Brain microvascular endothelial cell (primary cell): ENCODE results near the gene TEX12.
"Not testable (repeated sequence)": the region's sequence is repeated elsewhere in the genome, so short reads cannot be mapped to it uniquely, and the experiment has no call there.

ENCODE experiments used
- DNase-seq: peaks from one replicate; pipeline ENCODE4 v3.0.0-alpha.2; 2020
- H3K27ac ChIP-seq: fragments of 250-450 bp; sonication (Bioruptor Pico); 2 replicates; pipeline ENCODE4 v1.5.1; 2020; ENCODE audit warnings: mild to moderate bottlenecking, moderate library complexity
- H3K27me3 ChIP-seq: fragments of 250-450 bp; sonication (Bioruptor Pico); replicated peaks from 2 replicates; pipeline ENCODE4 v1.5.1; 2020; ENCODE audit warnings: mild to moderate bottlenecking
- H3K36me3 ChIP-seq: fragments of 250-450 bp; sonication (Bioruptor Pico); replicated peaks from 2 replicates; pipeline ENCODE4 v1.5.1; 2020; ENCODE audit warnings: mild to moderate bottlenecking
- H3K4me3 ChIP-seq: 2 replicates; pipeline ENCODE4 v1.5.1; 2011; ENCODE audit warnings: low read depth, mild to moderate bottlenecking, control low read depth, low read length, moderate library complexity
- in situ Hi-C: cut with HindIII; loops from 2 replicates; pipeline ENCODE4 v1.10.0; 2017; ENCODE audit warnings: low sequenced_read_pairs, low pct_ligation_motif_present
- TF ChIP-seq, protein P1 (sequence below): IDR thresholded peaks from 2 replicates; pipeline ENCODE4 v1.5.1; 2011; ENCODE audit warnings: low read depth, mild to moderate bottlenecking, moderate library complexity, low read length, control low read depth, inconsistent platforms; ENCODE audit errors: missing control alignments

TEX12 gene

DNA sequence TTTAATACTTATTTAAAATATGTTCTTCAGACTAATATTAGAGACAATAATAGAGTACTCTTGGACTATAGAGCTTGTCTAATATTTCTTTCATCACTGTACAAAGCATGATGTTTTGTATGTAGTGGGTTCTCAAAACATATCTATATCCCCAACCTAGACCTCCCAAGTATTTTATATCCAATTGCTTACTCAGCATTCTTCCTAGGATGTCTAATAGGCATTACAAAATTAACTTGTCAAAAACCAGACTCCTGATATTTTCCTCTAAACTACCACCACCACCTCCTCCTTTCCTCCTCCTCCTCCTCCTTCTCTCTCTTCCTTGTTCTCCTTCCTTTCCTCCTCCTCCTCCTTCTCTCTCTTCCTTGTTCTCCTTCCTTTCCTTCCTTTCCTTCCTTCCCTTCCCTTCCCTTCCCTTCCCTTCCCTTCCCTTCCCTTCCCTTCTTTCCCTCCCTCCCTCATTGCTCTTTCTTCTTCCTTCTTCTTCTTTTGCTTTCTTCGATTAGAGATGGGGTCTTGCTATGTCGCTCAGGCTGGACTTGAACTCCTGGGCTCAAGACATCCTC, 29.4 kb downstream of the TEX12 start:
- Histone ChIP-seq H3K27me3 (no peaks in the 10 kb centered on the region), H3K27ac (no peak overlapping the region)
- TF ChIP-seq, protein P1, sequence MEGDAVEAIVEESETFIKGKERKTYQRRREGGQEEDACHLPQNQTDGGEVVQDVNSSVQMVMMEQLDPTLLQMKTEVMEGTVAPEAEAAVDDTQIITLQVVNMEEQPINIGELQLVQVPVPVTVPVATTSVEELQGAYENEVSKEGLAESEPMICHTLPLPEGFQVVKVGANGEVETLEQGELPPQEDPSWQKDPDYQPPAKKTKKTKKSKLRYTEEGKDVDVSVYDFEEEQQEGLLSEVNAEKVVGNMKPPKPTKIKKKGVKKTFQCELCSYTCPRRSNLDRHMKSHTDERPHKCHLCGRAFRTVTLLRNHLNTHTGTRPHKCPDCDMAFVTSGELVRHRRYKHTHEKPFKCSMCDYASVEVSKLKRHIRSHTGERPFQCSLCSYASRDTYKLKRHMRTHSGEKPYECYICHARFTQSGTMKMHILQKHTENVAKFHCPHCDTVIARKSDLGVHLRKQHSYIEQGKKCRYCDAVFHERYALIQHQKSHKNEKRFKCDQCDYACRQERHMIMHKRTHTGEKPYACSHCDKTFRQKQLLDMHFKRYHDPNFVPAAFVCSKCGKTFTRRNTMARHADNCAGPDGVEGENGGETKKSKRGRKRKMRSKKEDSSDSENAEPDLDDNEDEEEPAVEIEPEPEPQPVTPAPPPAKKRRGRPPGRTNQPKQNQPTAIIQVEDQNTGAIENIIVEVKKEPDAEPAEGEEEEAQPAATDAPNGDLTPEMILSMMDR, result no peak

DNA sequence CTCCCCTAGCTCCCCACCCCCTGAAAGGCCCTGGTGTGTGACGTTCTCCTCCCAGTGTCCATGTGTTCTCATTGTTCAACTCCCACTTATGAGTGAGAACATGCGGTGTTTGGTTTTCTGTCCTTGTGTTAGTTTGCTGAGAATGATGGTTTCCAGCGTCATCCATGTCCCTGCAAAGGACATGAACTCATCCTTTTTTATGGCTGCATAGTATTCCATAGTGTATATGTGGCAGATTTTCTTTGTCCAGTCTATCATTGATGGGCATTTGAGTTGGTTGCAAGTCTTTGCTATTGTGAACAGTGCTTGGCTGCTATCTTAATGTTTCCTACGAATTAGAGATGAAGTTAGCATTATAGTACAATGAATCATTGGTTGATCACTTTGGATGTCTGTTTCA, 31.9 kb downstream of the TEX12 start:
- DNase-seq, H3K4me3 ChIP-seq, in situ Hi-C loops, H3K27me3 ChIP-seq, H3K36me3 ChIP-seq, H3K27ac ChIP-seq: not testable (repeated sequence)

More for the DNA sequence above, 29.4 kb downstream of the TEX12 start:
- no peak for DNase-seq
- no peak overlapping the region for H3K4me3 ChIP-seq
- in situ Hi-C loops, result no loop called here
- no peaks in the 10 kb centered on the region for H3K36me3 ChIP-seq

DNA sequence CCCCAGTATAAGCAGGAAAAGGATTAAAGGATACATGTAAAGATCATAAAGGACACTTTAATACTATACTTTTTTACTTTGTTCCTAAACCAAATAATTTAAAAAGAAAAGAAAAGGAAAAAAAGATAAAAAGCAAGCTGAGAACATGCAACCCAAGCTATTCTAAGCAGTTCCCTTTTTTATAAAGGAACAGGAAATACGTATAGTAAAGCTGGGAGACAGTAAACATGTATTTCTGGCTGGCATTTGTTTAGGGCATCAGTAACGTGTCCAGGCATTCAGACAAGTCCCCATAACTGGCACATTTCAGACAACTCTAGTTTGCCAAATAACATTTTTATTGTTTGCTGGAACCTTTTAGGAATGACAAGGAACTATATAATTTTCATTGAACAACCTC, 33.1 kb downstream of the TEX12 start:
- no peak for DNase-seq
- Histone ChIP-seq H3K27me3 (no peaks in the 10 kb centered on the region), H3K36me3 (no peaks in the 10 kb centered on the region), H3K4me3 (no peak overlapping the region), H3K27ac (no peak overlapping the region)
- TF ChIP-seq, protein P1, result no peak
- in situ Hi-C loops, result no loop called here

DNA sequence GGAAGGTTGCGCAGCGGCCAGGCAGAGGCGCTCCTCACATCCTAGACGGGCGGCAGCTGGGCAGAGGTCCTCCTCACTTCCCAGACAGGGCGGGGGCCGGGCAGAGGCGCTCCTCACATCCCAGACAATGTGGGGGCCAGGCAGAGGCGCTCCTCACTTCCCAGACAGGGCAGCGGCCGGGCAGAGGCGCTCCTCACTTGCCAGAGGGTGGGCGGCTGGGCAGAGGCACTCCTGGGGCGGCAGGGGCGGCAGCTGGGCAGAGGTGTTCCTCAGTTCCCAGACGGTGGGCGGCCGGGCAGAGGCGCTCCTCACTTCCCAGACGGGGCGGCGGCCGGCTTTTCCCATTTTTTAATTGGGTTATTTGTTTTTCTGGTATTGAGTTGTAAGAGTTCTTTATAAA, 38.9 kb downstream of the TEX12 start:
- Histone ChIP-seq H3K36me3 (no peaks in the 10 kb centered on the region), H3K27ac (no peak overlapping the region), H3K4me3 (no peak overlapping the region), H3K27me3 (no peaks in the 10 kb centered on the region)
- TF ChIP-seq, protein P1, result no peak
- no peak for DNase-seq
- in situ Hi-C loops, result no loop called here

DNA sequence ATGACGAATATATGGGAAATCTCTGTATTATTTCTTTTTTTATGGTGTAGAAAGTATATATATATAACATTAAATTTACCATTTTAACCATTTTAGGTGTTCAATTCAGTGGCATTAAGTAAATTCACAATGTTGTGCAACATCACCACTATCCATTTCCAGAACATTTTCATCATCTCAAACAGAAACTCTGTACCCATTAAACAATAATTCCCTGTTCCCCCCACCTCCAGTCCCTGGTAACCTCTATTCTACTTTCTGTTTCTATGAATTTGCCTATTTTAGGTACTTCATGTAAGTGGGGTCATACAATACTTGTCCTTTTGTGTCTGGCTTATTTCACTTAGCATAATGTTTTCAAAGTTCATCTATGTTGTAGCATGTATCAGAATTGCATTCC, 43.7 kb downstream of the TEX12 start:
- in situ Hi-C loops, result no loop called here
- Histone ChIP-seq H3K36me3 (no peaks in the 10 kb centered on the region), H3K27me3 (no peaks in the 10 kb centered on the region), H3K4me3 (no peak overlapping the region), H3K27ac (no peak overlapping the region)
- TF ChIP-seq, protein P1, result no peak
- DNase-seq, result no peak

DNA sequence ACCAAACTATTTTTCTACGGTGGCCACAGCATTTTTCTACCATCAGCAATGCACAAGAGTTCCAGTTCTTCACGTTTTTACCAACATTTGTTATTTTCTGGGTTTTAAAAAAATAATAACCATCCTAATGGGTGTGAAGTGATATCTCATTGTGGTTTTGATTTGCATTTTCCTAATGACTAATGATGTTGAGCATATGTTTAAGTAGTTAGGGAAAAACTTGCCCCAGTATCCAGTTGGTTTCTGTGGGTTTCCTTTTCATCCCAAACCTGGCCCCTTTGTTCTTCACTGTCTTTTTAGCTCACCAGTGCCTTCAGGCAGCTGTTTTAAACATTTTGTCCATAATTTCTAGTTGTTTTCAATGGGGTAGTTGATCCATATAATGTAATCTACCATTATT, 44.4 kb downstream of the TEX12 start:
- no peak overlapping the region for H3K4me3 ChIP-seq
- no peak for DNase-seq
- H3K27me3 ChIP-seq, result no peaks in the 10 kb centered on the region
- in situ Hi-C loops, result no loop called here
- H3K36me3 ChIP-seq, result no peaks in the 10 kb centered on the region
- TF ChIP-seq, protein P1, result no peak
- no peak overlapping the region for H3K27ac ChIP-seq
